ENCODE measurements around the gene SLC22A5.
"Not testable (repeated sequence)": the region's sequence is repeated elsewhere in the genome, so short reads cannot be mapped to it uniquely, and the experiment has no call there.

SLC22A5 gene

GRCh38 chr5:132429463-132430440, 60.2 kb downstream of the SLC22A5 start:
- DNase-seq, result no peak

GRCh38 chr5:132430746-132431145, 61.2 kb downstream of the SLC22A5 start:
- no peak for DNase-seq

GRCh38 chr5:132431632-132432031, 62.1 kb downstream of the SLC22A5 start:
- no peak for DNase-seq

- DNase-seq, result no peak
Measured at GRCh38 chr5:132433141-132433540, 63.6 kb downstream of the SLC22A5 start.

- no peak for DNase-seq
Measured at GRCh38 chr5:132434416-132435286, 65.1 kb downstream of the SLC22A5 start.

- no peak for DNase-seq
Measured at GRCh38 chr5:132435447-132435846, 65.9 kb downstream of the SLC22A5 start.

GRCh38 chr5:132435886-132436285, 66.4 kb downstream of the SLC22A5 start:
- no peak for DNase-seq

GRCh38 chr5:132436936-132437335, 67.4 kb downstream of the SLC22A5 start:
- DNase-seq, result no peak

- DNase-seq, result peak; percentile 78
Measured at GRCh38 chr5:132437604-132438266, 68.2 kb downstream of the SLC22A5 start.

GRCh38 chr5:132438267-132438645, 68.7 kb downstream of the SLC22A5 start:
- DNase-seq, result not testable (repeated sequence)

- no peak for DNase-seq
Measured at GRCh38 chr5:132438917-132439316, 69.4 kb downstream of the SLC22A5 start.

- DNase-seq, result no peak
Measured at GRCh38 chr5:132439521-132440089, 70.1 kb downstream of the SLC22A5 start.

GRCh38 chr5:132444061-132444460, 74.6 kb downstream of the SLC22A5 start:
- no peak for DNase-seq

Data from NCI-H226 (cell line).